HepG2 (cell line): ENCODE measurements around the gene CLEC10A. TPM values are rescaled to one million over a fixed set of nuclear protein-coding genes. Genes with fewer than 3 reads are reported as not detected.

Source experiments
- CEBPB ChIP-seq: IDR thresholded peaks from 2 replicates; pipeline ENCODE4 v1.6.1; 2011; ENCODE audit warnings: low read depth, low read length, improper control_type of control experiment, borderline replicate concordance
- CEBPG ChIP-seq: IDR thresholded peaks from 2 replicates; pipeline ENCODE4 v1.6.1; 2016
- CTCF ChIP-seq: sonication (generic); formaldehyde crosslinking; IDR thresholded peaks from 2 replicates; pipeline ENCODE4 v1.5.0; 2020; ENCODE audit warnings: mild to moderate bottlenecking, missing genetic modification reagents, moderate library complexity
- FOXA3 ChIP-seq: IDR thresholded peaks from 2 replicates; pipeline ENCODE4 v1.6.1; 2016; ENCODE audit warnings: missing genetic modification reagents, missing compliant biosample characterization
- HNRNPUL1 ChIP-seq: fragments of 200-400 bp; formaldehyde crosslinking; IDR thresholded peaks from 2 replicates; pipeline ENCODE4 v1.6.1; 2017; ENCODE audit warnings: low read depth, mild to moderate bottlenecking, low read length, moderate library complexity
- KDM5A ChIP-seq: fragments of 200-600 bp; sonication (generic); IDR thresholded peaks from 2 replicates; pipeline ENCODE4 v1.7.0; 2018; ENCODE audit warnings: antibody characterized with exemption, mild to moderate bottlenecking, low read length, borderline replicate concordance
- MIXL1 ChIP-seq: IDR thresholded peaks from 2 replicates; pipeline ENCODE4 v1.6.1; 2016
- ONECUT2 ChIP-seq: sonication (generic); formaldehyde crosslinking; IDR thresholded peaks from 2 replicates; pipeline ENCODE4 v1.4.0; 2020; ENCODE audit warnings: missing genetic modification reagents
- SIN3B ChIP-seq: fragments of 150-350 bp; IDR thresholded peaks from 2 replicates; pipeline ENCODE4 v1.6.1; 2014; ENCODE audit warnings: low read length
- ZBTB40 ChIP-seq, 2 experiments: fragments of 450-650 bp in 1 of 2; sonication (generic) in 1 of 2; formaldehyde crosslinking in 1 of 2; IDR thresholded peaks; 2 replicates each; pipeline versions ENCODE4 v1.6.1 to v1.8.0; 2016 to 2022; ENCODE audit warnings: antibody characterized with exemption in 1 of 2, mild to moderate bottlenecking in 1 of 2, missing genetic modification reagents in 1 of 2
- ZFP1 ChIP-seq: IDR thresholded peaks from 2 replicates; pipeline ENCODE4 v1.6.1; 2016
- ZNF460 ChIP-seq: sonication (generic); formaldehyde crosslinking; IDR thresholded peaks from 2 replicates; pipeline ENCODE4 v1.5.1; 2020; ENCODE audit warnings: missing genetic modification reagents, mild to moderate bottlenecking, borderline replicate concordance
- polyA plus RNA-seq, 8 experiments: library from polyadenylated mRNA; depleted of rRNA in 3 of 8; stranded (reverse) in 7 of 8; unstranded in 1 of 8; fragments of >200 nt; fragmentation: Illumina TruSeq in 4 of 8; extraction: Trizol in 4 of 8; gene quantifications; 2 replicates each; pipeline versions ENCODE4 v1.2.1 to v1.2.3, GENCODE V29; 2011 to 2016; ENCODE audit warnings: low read depth in 4 of 8, missing spikeins in 1 of 8, mixed read lengths in 1 of 8; ENCODE audit not compliant: insufficient read depth in 1 of 8
- total RNA-seq, 5 experiments: library from RNA; depleted of rRNA; stranded (reverse); fragments of >200 nt; fragmentation: Illumina TruSeq; extraction: Trizol; gene quantifications; 2 replicates each; pipeline ENCODE4 v1.2.3, GENCODE V29; 2016; ENCODE audit warnings: low read depth in 1 of 5
- TF ChIP-seq, protein P1 (sequence below): sonication (generic); formaldehyde crosslinking; IDR thresholded peaks from 2 replicates; pipeline ENCODE4 v1.4.0; 2020; ENCODE audit warnings: missing genetic modification reagents
- TF ChIP-seq, protein P2 (sequence below): sonication (generic); formaldehyde crosslinking; IDR thresholded peaks from 2 replicates; pipeline ENCODE4 v1.5.0; 2020; ENCODE audit warnings: mild to moderate bottlenecking, low read depth, missing genetic modification reagents, borderline replicate concordance

Gene CLEC10A
- total and polyA plus RNA-seq, 2 of the 13 experiments (the other 11 are each of a cell fraction or from before 2014, with no cell fraction given), result 0.33 TPM; not detected in 1

DNA sequence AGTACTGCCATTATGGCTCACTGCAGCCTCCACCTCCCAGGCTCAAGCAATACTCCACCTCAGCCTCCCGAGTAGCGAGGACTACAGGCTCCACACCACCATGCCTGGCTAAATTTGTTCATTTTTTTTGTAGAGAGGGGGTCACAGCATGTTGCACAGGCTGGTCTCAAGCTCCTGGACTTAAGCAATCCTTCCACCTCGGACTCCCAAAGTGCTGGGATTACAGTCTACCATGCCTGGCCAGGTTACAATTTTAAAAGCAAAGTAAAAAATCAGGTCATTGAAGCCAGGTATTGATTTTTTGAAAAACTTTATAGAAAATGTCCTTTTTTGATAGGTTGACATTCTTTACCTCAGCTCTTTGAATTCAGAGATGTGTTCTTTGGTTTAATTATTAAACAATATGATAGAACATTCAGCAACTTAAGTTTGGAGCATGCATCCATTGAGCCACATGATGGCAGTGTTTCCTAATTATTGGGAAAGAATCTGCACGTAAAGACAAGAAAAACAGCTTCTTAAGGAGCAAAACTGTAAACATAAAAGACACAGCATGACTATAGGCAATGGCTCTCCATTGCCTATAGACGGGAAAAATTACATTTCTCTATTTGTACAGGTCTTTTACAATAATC, 34.4 kb downstream of the CLEC10A start (continued):
- TF ChIP-seq, protein P1, sequence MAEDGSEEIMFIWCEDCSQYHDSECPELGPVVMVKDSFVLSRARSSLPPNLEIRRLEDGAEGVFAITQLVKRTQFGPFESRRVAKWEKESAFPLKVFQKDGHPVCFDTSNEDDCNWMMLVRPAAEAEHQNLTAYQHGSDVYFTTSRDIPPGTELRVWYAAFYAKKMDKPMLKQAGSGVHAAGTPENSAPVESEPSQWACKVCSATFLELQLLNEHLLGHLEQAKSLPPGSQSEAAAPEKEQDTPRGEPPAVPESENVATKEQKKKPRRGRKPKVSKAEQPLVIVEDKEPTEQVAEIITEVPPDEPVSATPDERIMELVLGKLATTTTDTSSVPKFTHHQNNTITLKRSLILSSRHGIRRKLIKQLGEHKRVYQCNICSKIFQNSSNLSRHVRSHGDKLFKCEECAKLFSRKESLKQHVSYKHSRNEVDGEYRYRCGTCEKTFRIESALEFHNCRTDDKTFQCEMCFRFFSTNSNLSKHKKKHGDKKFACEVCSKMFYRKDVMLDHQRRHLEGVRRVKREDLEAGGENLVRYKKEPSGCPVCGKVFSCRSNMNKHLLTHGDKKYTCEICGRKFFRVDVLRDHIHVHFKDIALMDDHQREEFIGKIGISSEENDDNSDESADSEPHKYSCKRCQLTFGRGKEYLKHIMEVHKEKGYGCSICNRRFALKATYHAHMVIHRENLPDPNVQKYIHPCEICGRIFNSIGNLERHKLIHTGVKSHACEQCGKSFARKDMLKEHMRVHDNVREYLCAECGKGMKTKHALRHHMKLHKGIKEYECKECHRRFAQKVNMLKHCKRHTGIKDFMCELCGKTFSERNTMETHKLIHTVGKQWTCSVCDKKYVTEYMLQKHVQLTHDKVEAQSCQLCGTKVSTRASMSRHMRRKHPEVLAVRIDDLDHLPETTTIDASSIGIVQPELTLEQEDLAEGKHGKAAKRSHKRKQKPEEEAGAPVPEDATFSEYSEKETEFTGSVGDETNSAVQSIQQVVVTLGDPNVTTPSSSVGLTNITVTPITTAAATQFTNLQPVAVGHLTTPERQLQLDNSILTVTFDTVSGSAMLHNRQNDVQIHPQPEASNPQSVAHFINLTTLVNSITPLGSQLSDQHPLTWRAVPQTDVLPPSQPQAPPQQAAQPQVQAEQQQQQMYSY (CRISPR knock-in tag), result no peak
- TF ChIP-seq ZBTB40 (IDR thresholded peaks at IDR 0.05) (peak; percentile 96), ZBTB40 (CRISPR knock-in tag; IDR thresholded peaks at IDR 0.05) (peak; percentile 99), SIN3B (0 out of 2 replicates have a peak, but pooled peaks have one; percentile 51), ZNF460 (CRISPR knock-in tag) (peak; percentile 56; the same call in 1 of the 2 replicates), ZFP1 (CRISPR knock-in tag) (peak; percentile 99), KDM5A (peak; percentile 72; the same call in 1 of the 2 replicates), FOXA3 (CRISPR knock-in tag) (0 out of 2 replicates have a peak, but pooled peaks have one; percentile 4), CTCF (CRISPR knock-in tag) (peak; percentile 84), CEBPG (CRISPR knock-in tag) (peak; percentile 67), MIXL1 (CRISPR knock-in tag) (peak; percentile 56; the same call in 1 of the 2 replicates), CEBPB (peak; percentile 42; the same call in 1 of the 2 replicates), HNRNPUL1 (peak; percentile 73; the same call in 1 of the 2 replicates), ONECUT2 (CRISPR knock-in tag) (peak; percentile 81)
- TF ChIP-seq, protein P2, sequence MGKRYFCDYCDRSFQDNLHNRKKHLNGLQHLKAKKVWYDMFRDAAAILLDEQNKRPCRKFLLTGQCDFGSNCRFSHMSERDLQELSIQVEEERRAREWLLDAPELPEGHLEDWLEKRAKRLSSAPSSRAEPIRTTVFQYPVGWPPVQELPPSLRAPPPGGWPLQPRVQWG (CRISPR knock-in tag), result no peak
